ENCODE results near the gene WNT9B. TPM values are rescaled to one million over a fixed set of nuclear protein-coding genes. Genes with fewer than 3 reads are reported as not detected.

WNT9B gene
- total and polyA plus RNA-seq, 2 experiments from 2014 or later: 0.17 TPM; not detected in 1

- TF ChIP-seq, protein P1, sequence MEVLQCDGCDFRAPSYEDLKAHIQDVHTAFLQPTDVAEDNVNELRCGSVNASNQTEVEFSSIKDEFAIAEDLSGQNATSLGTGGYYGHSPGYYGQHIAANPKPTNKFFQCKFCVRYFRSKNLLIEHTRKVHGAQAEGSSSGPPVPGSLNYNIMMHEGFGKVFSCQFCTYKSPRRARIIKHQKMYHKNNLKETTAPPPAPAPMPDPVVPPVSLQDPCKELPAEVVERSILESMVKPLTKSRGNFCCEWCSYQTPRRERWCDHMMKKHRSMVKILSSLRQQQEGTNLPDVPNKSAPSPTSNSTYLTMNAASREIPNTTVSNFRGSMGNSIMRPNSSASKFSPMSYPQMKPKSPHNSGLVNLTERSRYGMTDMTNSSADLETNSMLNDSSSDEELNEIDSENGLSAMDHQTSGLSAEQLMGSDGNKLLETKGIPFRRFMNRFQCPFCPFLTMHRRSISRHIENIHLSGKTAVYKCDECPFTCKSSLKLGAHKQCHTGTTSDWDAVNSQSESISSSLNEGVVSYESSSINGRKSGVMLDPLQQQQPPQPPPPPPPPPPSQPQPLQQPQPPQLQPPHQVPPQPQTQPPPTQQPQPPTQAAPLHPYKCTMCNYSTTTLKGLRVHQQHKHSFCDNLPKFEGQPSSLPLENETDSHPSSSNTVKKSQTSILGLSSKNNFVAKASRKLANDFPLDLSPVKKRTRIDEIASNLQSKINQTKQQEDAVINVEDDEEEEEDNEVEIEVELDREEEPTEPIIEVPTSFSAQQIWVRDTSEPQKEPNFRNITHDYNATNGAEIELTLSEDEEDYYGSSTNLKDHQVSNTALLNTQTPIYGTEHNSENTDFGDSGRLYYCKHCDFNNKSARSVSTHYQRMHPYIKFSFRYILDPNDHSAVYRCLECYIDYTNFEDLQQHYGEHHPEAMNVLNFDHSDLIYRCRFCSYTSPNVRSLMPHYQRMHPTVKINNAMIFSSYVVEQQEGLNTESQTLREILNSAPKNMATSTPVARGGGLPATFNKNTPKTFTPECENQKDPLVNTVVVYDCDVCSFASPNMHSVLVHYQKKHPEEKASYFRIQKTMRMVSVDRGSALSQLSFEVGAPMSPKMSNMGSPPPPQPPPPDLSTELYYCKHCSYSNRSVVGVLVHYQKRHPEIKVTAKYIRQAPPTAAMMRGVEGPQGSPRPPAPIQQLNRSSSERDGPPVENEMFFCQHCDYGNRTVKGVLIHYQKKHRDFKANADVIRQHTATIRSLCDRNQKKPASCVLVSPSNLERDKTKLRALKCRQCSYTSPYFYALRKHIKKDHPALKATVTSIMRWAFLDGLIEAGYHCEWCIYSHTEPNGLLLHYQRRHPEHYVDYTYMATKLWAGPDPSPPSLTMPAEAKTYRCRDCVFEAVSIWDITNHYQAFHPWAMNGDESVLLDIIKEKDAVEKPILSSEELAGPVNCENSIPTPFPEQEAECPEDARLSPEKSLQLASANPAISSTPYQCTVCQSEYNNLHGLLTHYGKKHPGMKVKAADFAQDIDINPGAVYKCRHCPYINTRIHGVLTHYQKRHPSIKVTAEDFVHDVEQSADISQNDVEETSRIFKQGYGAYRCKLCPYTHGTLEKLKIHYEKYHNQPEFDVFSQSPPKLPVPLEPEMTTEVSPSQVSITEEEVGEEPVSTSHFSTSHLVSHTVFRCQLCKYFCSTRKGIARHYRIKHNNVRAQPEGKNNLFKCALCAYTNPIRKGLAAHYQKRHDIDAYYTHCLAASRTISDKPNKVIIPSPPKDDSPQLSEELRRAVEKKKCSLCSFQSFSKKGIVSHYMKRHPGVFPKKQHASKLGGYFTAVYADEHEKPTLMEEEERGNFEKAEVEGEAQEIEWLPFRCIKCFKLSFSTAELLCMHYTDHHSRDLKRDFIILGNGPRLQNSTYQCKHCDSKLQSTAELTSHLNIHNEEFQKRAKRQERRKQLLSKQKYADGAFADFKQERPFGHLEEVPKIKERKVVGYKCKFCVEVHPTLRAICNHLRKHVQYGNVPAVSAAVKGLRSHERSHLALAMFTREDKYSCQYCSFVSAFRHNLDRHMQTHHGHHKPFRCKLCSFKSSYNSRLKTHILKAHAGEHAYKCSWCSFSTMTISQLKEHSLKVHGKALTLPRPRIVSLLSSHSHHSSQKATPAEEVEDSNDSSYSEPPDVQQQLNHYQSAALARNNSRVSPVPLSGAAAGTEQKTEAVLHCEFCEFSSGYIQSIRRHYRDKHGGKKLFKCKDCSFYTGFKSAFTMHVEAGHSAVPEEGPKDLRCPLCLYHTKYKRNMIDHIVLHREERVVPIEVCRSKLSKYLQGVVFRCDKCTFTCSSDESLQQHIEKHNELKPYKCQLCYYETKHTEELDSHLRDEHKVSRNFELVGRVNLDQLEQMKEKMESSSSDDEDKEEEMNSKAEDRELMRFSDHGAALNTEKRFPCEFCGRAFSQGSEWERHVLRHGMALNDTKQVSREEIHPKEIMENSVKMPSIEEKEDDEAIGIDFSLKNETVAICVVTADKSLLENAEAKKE (CRISPR knock-in tag; IDR thresholded peaks at IDR 0.05): no peak
- no peak for TF ChIP-seq ETS1 (IDR thresholded peaks at IDR 0.05)
- TF ChIP-seq CREB1 (CRISPR knock-in tag; IDR thresholded peaks at IDR 0.05; ENCODE audit: low read depth): no peak
- TF ChIP-seq JUNB (IDR thresholded peaks at IDR 0.05; ENCODE audit: unreplicated experiment): no peak
- no peak for TF ChIP-seq POLR2AphosphoS5 (IDR thresholded peaks at IDR 0.05; ENCODE audit: low read depth)
- TF ChIP-seq REST (IDR thresholded peaks at IDR 0.05; ENCODE audit: unreplicated experiment): no peak
Observed at GRCh38 chr17:46866325-46866724, 14.9 kb downstream of the WNT9B start (continued).

Data from GM23338 (cell line).